ENCODE measurements around the gene SYT4. TPM values are rescaled to one million over a fixed set of nuclear protein-coding genes. Genes with fewer than 3 reads are reported as not detected.
A peak's percentile ranks its signal among the peaks of the same experiment; 100 is the strongest.
"Not testable (repeated sequence)": the region's sequence is repeated elsewhere in the genome, so short reads cannot be mapped to it uniquely, and the experiment has no call there.

The SYT4 gene
- not detected in 2 replicates for total RNA-seq

- no peak for FAIRE-seq
- no peaks in the 10 kb centered on the region for H3K36me3 ChIP-seq (ENCODE audit: control insufficient read depth, insufficient read depth, low read length)
- peaks cover 3% of the 10 kb centered on the region for H3K27me3 ChIP-seq (ENCODE audit: control insufficient read depth, insufficient read depth, low read length)
- DNase-seq (ENCODE audit: low read depth) = peak; percentile 45
- no peak for TF ChIP-seq CTCF (IDR thresholded peaks at IDR 0.05; ENCODE audit: insufficient read depth, low read length, severe bottlenecking)
- no peak within 1 kb of the TSS for H3K4me3 ChIP-seq (ENCODE audit: low read depth, low read length)
Measured at GRCh38 chr18:43277164-43277600, at the start of gene SYT4. TSS of gene SYT4 (minus strand) at chr18:43277490. CDS start at chr18:43277281, 209 bp downstream.

GRCh38 chr18:43322132-43322531, 44.8 kb upstream of the SYT4 start:
- Histone ChIP-seq H3K36me3 (ENCODE audit: control insufficient read depth, insufficient read depth, low read length) (no peaks in the 10 kb centered on the region), H3K4me3 (ENCODE audit: low read depth, low read length) (no peak overlapping the region), H3K27me3 (ENCODE audit: control insufficient read depth, insufficient read depth, low read length) (no peaks in the 10 kb centered on the region)
- FAIRE-seq = no peak
- DNase-seq (ENCODE audit: low read depth) = no peak
- no peak for TF ChIP-seq CTCF (IDR thresholded peaks at IDR 0.05; ENCODE audit: insufficient read depth, low read length, severe bottlenecking)

- no peaks in the 10 kb centered on the region for H3K36me3 ChIP-seq (ENCODE audit: control insufficient read depth, insufficient read depth, low read length)
Measured at GRCh38 chr18:43314941-43315340, 37.7 kb upstream of the SYT4 start.

GRCh38 chr18:43312891-43313290, 35.6 kb upstream of the SYT4 start:
- H3K27me3 ChIP-seq (ENCODE audit: control insufficient read depth, insufficient read depth, low read length) = no peaks in the 10 kb centered on the region
- H3K36me3 ChIP-seq (ENCODE audit: control insufficient read depth, insufficient read depth, low read length) = no peaks in the 10 kb centered on the region
- TF ChIP-seq CTCF (IDR thresholded peaks at IDR 0.05; ENCODE audit: insufficient read depth, low read length, severe bottlenecking) = no peak
- DNase-seq (ENCODE audit: low read depth) (peak; percentile 89), FAIRE-seq (no peak)
- H3K4me3 ChIP-seq (ENCODE audit: low read depth, low read length) = no peak overlapping the region

More at GRCh38 chr18:43314941-43315340, 37.7 kb upstream of the SYT4 start:
- Histone ChIP-seq H3K27me3 (ENCODE audit: control insufficient read depth, insufficient read depth, low read length) (no peaks in the 10 kb centered on the region), H3K4me3 (ENCODE audit: low read depth, low read length) (no peak overlapping the region)
- FAIRE-seq (no peak), DNase-seq (ENCODE audit: low read depth) (peak; percentile 33)
- no peak for TF ChIP-seq CTCF (IDR thresholded peaks at IDR 0.05; ENCODE audit: insufficient read depth, low read length, severe bottlenecking)

GRCh38 chr18:43310239-43310638, 32.9 kb upstream of the SYT4 start:
- DNase-seq (ENCODE audit: low read depth) (no peak), FAIRE-seq (no peak)
- H3K4me3 ChIP-seq (ENCODE audit: low read depth, low read length) = no peak overlapping the region
- TF ChIP-seq CTCF (IDR thresholded peaks at IDR 0.05; ENCODE audit: insufficient read depth, low read length, severe bottlenecking) = no peak
- no peaks in the 10 kb centered on the region for H3K36me3 ChIP-seq (ENCODE audit: control insufficient read depth, insufficient read depth, low read length)
- no peaks in the 10 kb centered on the region for H3K27me3 ChIP-seq (ENCODE audit: control insufficient read depth, insufficient read depth, low read length)

GRCh38 chr18:43303376-43303775, 26.1 kb upstream of the SYT4 start:
- H3K27me3 ChIP-seq (ENCODE audit: control insufficient read depth, insufficient read depth, low read length) = no peaks in the 10 kb centered on the region
- no peak for FAIRE-seq
- peak; percentile 91 for DNase-seq (ENCODE audit: low read depth)
- H3K4me3 ChIP-seq (ENCODE audit: low read depth, low read length) = no peak overlapping the region
- TF ChIP-seq CTCF (IDR thresholded peaks at IDR 0.05; ENCODE audit: insufficient read depth, low read length, severe bottlenecking) = no peak
- no peaks in the 10 kb centered on the region for H3K36me3 ChIP-seq (ENCODE audit: control insufficient read depth, insufficient read depth, low read length)

GRCh38 chr18:43286187-43286586, 8.9 kb upstream of the SYT4 start:
- H3K4me3 ChIP-seq (ENCODE audit: low read depth, low read length); FAIRE-seq; H3K27me3 ChIP-seq (ENCODE audit: control insufficient read depth, insufficient read depth, low read length); H3K36me3 ChIP-seq (ENCODE audit: control insufficient read depth, insufficient read depth, low read length); DNase-seq (ENCODE audit: low read depth): not testable (repeated sequence)

Data from bronchial epithelial cell (primary cell).